Mesothelial cell of epicardium (in vitro differentiated cells): ENCODE data around the gene CPSF3. TPM values are rescaled to one million over a fixed set of nuclear protein-coding genes. Genes with fewer than 3 reads are reported as not detected.
A peak's percentile ranks its signal among the peaks of the same experiment; 100 is the strongest.

Experiments used
- DNase-seq, 2 experiments: peaks; one replicate each; pipeline ENCODE4 v3.0.0; 2021; ENCODE audit warnings: low spot score in 2 of 2; ENCODE audit not compliant: unreplicated experiment in 2 of 2
- H3K27ac Mint-ChIP-seq: 2 replicates; pipeline ENCODE4 v1.8.0; 2021; ENCODE audit warnings: mixed read lengths
- H3K27me3 Mint-ChIP-seq: 2 replicates; pipeline ENCODE4 v1.8.0; 2021; ENCODE audit warnings: low read depth, mixed read lengths
- H3K36me3 Mint-ChIP-seq: 2 replicates; pipeline ENCODE4 v1.8.0; 2021; ENCODE audit warnings: mixed read lengths
- H3K4me1 Mint-ChIP-seq: 2 replicates; pipeline ENCODE4 v1.8.0; 2021; ENCODE audit warnings: mixed read lengths
- H3K4me3 Mint-ChIP-seq: 2 replicates; pipeline ENCODE4 v1.8.0; 2021; ENCODE audit warnings: mild to moderate bottlenecking, moderate library complexity, mixed read lengths
- H3K9me3 Mint-ChIP-seq: 2 replicates; pipeline ENCODE4 v1.8.0; 2021; ENCODE audit warnings: mixed read lengths
- CTCF ChIP-seq: fragments of 200-600 bp; sonication (generic); IDR thresholded peaks from one replicate; pipeline ENCODE4 v1.5.0; 2021; ENCODE audit warnings: antibody characterized with exemption; ENCODE audit not compliant: unreplicated experiment
- total RNA-seq: library from RNA; stranded (reverse); gene quantifications from 3 replicates; pipeline ENCODE4 v1.2.1, GENCODE V29; 2021

Gene CPSF3
- total RNA-seq, 1 donor from 2014 or later = 45.1 TPM

DNA sequence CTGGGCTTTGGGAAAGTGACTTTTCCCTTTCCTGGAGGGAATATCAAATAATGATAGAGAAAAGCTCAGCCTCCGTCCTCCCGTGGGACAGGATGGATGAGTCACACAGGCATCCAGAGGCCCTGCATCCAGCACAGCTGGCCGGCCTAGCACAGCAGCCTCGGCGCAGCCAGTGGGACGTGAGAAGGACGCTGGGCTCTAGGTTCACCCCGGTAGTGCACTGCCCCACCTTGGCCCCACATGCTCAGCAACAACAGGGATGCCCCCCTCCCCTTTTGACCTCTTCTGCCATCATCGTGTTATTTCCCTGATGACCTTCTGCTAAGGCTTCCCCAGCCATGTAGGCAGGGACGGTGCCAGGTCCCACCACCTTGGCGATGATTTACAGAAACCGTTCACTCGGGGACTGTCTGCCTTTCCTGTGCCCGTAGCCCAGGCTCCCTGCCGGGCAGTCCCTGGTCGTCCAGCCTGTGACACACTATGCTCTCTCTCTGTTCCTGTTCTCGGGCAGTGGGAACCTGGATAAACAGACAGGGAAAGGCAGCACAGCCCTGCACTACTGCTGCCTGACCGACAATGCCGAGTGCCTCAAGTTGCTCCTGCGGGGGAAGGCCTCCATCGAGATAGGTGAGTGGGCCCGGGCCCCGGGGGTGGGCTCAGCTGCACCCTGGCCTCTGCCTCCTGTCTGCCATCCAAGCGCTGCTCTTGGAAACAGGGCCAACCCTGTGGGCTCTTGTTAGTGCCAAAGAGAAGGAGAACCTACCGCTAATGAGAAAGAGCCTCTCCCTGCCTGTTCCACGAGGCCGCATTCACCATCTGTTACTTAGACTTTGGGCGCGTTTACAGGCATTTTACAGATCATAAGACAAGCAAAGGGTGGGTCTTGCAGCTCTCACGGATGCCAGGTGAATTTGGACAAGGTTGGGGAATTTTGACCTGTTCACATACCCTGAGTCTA is 44.7 kb upstream of the CPSF3 start:
- Mint-ChIP-seq H3K4me1 (peaks cover 1% of the 10 kb centered on the region), H3K36me3 (peaks cover 32% of the 10 kb centered on the region), H3K4me3 (no peak overlapping the region), H3K9me3 (no peaks in the 10 kb centered on the region), H3K27me3 (no peaks in the 10 kb centered on the region), H3K27ac (no peak overlapping the region)
- TF ChIP-seq CTCF = no peak
- DNase-seq = no peak

- Mint-ChIP-seq H3K9me3 (no peaks in the 10 kb centered on the region), H3K4me3 (no peak overlapping the region), H3K36me3 (peaks cover 29% of the 10 kb centered on the region), H3K27me3 (no peaks in the 10 kb centered on the region), H3K4me1 (peaks cover 2% of the 10 kb centered on the region), H3K27ac (no peak overlapping the region)
- TF ChIP-seq CTCF = no peak
- DNase-seq = no peak
These were observed 44.1 kb upstream of the CPSF3 start for GRCh38 chr2:9379391-9379755.

- H3K4me3 Mint-ChIP-seq = no peak overlapping the region
- peaks cover 4% of the 10 kb centered on the region for H3K4me1 Mint-ChIP-seq
- no peak for DNase-seq
- peak overlapping the region; percentile 53 for H3K27ac Mint-ChIP-seq
- no peaks in the 10 kb centered on the region for H3K27me3 Mint-ChIP-seq
- peaks cover 27% of the 10 kb centered on the region for H3K36me3 Mint-ChIP-seq
- no peaks in the 10 kb centered on the region for H3K9me3 Mint-ChIP-seq
- no peak for TF ChIP-seq CTCF
These were observed 42.5 kb upstream of the CPSF3 start for GRCh38 chr2:9380702-9381628.

GRCh38 chr2:9382604-9383235 is 40.7 kb upstream of the CPSF3 start:
- Mint-ChIP-seq H3K27ac (no peak overlapping the region), H3K27me3 (no peaks in the 10 kb centered on the region), H3K4me3 (no peak overlapping the region), H3K36me3 (peaks cover 30% of the 10 kb centered on the region), H3K4me1 (peaks cover 6% of the 10 kb centered on the region), H3K9me3 (no peaks in the 10 kb centered on the region)
- TF ChIP-seq CTCF = no peak
- no peak for DNase-seq

GRCh38 chr2:9384521-9384920 is 38.9 kb upstream of the CPSF3 start:
- H3K4me3 Mint-ChIP-seq = no peak overlapping the region
- H3K36me3 Mint-ChIP-seq = peaks cover 24% of the 10 kb centered on the region
- H3K9me3 Mint-ChIP-seq = no peaks in the 10 kb centered on the region
- no peak for TF ChIP-seq CTCF
- H3K4me1 Mint-ChIP-seq = peaks cover 6% of the 10 kb centered on the region
- DNase-seq = no peak
- H3K27me3 Mint-ChIP-seq = no peaks in the 10 kb centered on the region
- H3K27ac Mint-ChIP-seq = no peak overlapping the region
